MG63 (cell line): Measurements from ENCODE around the gene IMMP2L. TPM values are rescaled to one million over a fixed set of nuclear protein-coding genes. Genes with fewer than 3 reads are reported as not detected.
"Not testable (repeated sequence)": the region's sequence is repeated elsewhere in the genome, so short reads cannot be mapped to it uniquely, and the experiment has no call there.

Source experiments
- DNase-seq: peaks from one replicate; pipeline ENCODE4 v3.0.0-alpha.2; 2020
- H3K27me3 ChIP-seq: fragments of 250-450 bp; sonication (Bioruptor Pico); 2 replicates; pipeline ENCODE4 v1.5.1; 2020; ENCODE audit warnings: mild to moderate bottlenecking, moderate library complexity
- H3K36me3 ChIP-seq: fragments of 250-450 bp; sonication (Bioruptor Pico); 2 replicates; pipeline ENCODE4 v1.5.1; 2020; ENCODE audit warnings: mild to moderate bottlenecking, moderate library complexity
- H3K4me3 ChIP-seq: fragments of 250-450 bp; sonication (Bioruptor Pico); 2 replicates; pipeline ENCODE4 v1.5.1; 2020; ENCODE audit warnings: mild to moderate bottlenecking, moderate library complexity
- H3K9me3 ChIP-seq: fragments of 250-450 bp; sonication (Bioruptor Pico); 2 replicates; pipeline ENCODE4 v1.5.1; 2020; ENCODE audit warnings: mild to moderate bottlenecking, moderate library complexity
- total RNA-seq: library from RNA; depleted of rRNA; stranded (reverse); fragments of >200 nt; shearing (Covaris generic); gene quantifications from 2 replicates; pipeline ENCODE4 v1.2.3, GENCODE V29; 2014; ENCODE audit warnings: low replicate concordance

The IMMP2L gene
- total RNA-seq, 1 experiment from 2014 or later = 8.8 TPM

- H3K9me3 ChIP-seq = no peaks in the 10 kb centered on the region
- H3K36me3 ChIP-seq = no peaks in the 10 kb centered on the region
- DNase-seq = no peak
- no peak overlapping the region for H3K4me3 ChIP-seq
- H3K27me3 ChIP-seq = no peaks in the 10 kb centered on the region
Observed at GRCh38 chr7:111362506-111363054, 199.7 kb downstream of the IMMP2L start.

DNA sequence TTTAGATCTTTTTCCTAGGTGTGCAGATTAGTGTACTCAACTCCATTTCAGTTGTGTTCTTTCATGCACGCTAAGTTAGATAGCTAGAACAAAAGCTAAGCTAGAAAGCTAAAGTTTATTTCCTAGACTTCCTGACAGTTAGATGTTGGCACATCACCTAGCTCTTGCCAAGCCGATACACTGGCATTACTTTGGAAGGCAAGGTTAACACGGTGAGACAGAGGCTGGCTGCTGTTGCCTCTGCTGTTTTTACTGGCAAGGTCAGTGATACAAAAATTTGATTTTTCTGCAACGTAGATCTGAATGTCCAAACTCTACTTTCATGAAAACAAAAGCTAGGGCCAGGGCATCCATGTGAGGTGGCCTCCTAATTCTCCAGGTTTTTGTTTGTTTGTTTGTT lies 203.4 kb downstream of the IMMP2L start:
- no peaks in the 10 kb centered on the region for H3K27me3 ChIP-seq
- H3K4me3 ChIP-seq = no peak overlapping the region
- DNase-seq = no peak
- H3K36me3 ChIP-seq = no peaks in the 10 kb centered on the region
- H3K9me3 ChIP-seq = no peaks in the 10 kb centered on the region

GRCh38 chr7:111357691-111358090 lies 204.6 kb downstream of the IMMP2L start:
- DNase-seq = peak; percentile 43
- Histone ChIP-seq H3K27me3 (no peaks in the 10 kb centered on the region), H3K4me3 (no peak overlapping the region), H3K36me3 (no peaks in the 10 kb centered on the region), H3K9me3 (no peaks in the 10 kb centered on the region)

GRCh38 chr7:111356941-111357340 lies 205.4 kb downstream of the IMMP2L start:
- Histone ChIP-seq H3K9me3 (no peaks in the 10 kb centered on the region), H3K36me3 (no peaks in the 10 kb centered on the region), H3K4me3 (no peak overlapping the region), H3K27me3 (no peaks in the 10 kb centered on the region)
- no peak for DNase-seq

- no peak for DNase-seq
Observed at GRCh38 chr7:111352319-111352718, 210.0 kb downstream of the IMMP2L start.

GRCh38 chr7:111346219-111346618 lies 216.1 kb downstream of the IMMP2L start:
- Histone ChIP-seq H3K27me3 (no peaks in the 10 kb centered on the region), H3K36me3 (no peaks in the 10 kb centered on the region), H3K9me3 (peaks cover 3% of the 10 kb centered on the region; the same call in 1 of the 2 replicates), H3K4me3 (no peak overlapping the region)
- DNase-seq = no peak

More at GRCh38 chr7:111352319-111352718, 210.0 kb downstream of the IMMP2L start:
- Histone ChIP-seq H3K27me3 (no peaks in the 10 kb centered on the region), H3K4me3 (no peak overlapping the region), H3K36me3 (no peaks in the 10 kb centered on the region), H3K9me3 (no peaks in the 10 kb centered on the region)

GRCh38 chr7:111343017-111343416 lies 219.3 kb downstream of the IMMP2L start:
- no peaks in the 10 kb centered on the region for H3K36me3 ChIP-seq
- DNase-seq = no peak
- no peaks in the 10 kb centered on the region for H3K27me3 ChIP-seq
- H3K4me3 ChIP-seq = no peak overlapping the region
- H3K9me3 ChIP-seq = peaks cover 3% of the 10 kb centered on the region; the same call in 1 of the 2 replicates

- no peaks in the 10 kb centered on the region for H3K27me3 ChIP-seq
- no peaks in the 10 kb centered on the region; the same call in 1 of the 2 replicates for H3K9me3 ChIP-seq
Observed at GRCh38 chr7:111339006-111339405, 223.3 kb downstream of the IMMP2L start.

DNA sequence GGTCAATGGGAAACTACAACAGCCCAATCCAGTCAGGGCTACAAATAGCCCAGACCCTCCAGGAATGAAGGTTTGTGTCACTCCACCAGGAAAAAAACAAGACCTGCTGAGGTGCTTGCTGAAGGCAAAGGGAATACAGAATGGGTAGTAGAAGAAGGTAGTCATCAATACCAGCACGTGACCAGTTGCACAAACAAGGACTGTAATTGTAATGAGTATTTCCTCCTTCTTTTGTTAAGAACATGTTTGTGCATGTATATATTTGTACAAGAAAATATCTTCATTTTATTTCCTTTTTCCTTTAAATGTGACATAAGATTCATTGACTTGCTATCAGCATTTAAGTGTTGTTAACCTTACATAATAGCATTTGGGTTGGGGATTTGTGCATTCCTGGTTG lies 229.3 kb downstream of the IMMP2L start:
- no peak for DNase-seq
- Histone ChIP-seq H3K4me3 (no peak overlapping the region), H3K36me3 (no peaks in the 10 kb centered on the region), H3K9me3 (no peaks in the 10 kb centered on the region), H3K27me3 (no peaks in the 10 kb centered on the region)

More at GRCh38 chr7:111339006-111339405, 223.3 kb downstream of the IMMP2L start:
- Histone ChIP-seq H3K4me3 (no peak overlapping the region), H3K36me3 (no peaks in the 10 kb centered on the region)
- no peak for DNase-seq

DNA sequence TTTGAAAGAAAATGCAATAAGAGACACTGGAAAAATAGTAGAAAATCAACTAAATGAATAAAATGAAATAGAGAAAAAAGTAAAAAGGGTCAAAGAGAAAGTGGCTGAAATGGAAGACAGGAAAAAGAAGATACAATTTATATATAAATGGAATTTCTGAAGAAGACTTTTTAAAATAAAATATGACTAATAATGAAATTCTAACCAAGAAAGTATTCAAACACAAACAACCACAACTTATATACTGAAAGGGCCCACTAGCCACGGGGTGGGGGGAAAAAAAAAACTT lies 232.1 kb downstream of the IMMP2L start:
- H3K36me3 ChIP-seq = no peaks in the 10 kb centered on the region
- no peaks in the 10 kb centered on the region for H3K9me3 ChIP-seq
- DNase-seq = no peak
- H3K27me3 ChIP-seq = no peaks in the 10 kb centered on the region
- no peak overlapping the region for H3K4me3 ChIP-seq

DNA sequence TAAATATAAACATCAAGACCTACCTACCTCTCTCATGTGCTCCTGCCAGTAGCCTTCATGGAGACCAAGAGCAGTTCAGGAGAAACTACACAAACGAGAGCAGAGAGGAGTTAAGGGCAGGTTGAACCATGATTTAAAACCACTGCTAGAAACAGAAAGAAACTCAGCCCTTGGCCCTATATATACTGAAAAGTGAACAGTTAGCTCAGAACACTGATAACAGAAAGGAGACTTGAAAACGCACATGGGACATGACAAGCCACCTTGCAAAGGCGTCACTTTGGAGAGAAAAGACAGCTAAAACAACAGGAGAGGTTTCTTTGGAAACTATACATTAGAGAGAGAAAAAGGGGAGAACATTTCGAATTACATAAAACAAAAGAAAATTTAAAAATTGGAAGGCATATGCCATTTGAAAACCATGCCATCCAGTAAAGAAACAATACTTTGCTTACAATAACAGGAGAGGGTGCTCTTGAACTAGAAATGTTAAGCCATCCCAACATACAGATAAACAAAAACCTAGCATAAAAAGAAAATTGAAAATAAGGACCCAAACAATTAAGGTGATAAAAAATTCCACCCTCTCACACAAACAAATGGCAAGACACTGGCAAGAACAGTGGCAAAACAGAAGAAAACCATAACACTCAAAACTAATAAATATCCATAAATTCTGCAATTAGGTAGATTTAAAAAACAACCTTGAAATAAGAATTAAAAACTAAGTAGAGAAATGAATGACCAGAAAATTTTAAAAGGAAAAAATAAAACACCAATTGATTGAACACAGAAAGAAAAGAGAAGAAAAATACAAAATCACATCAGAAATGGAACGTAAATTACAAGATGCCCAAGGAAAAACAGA lies 232.7 kb downstream of the IMMP2L start:
- Histone ChIP-seq H3K27me3 (no peaks in the 10 kb centered on the region), H3K36me3 (no peaks in the 10 kb centered on the region), H3K4me3 (no peak overlapping the region), H3K9me3 (no peaks in the 10 kb centered on the region)
- no peak for DNase-seq

- no peaks in the 10 kb centered on the region for H3K9me3 ChIP-seq
- no peak for DNase-seq
Observed at GRCh38 chr7:111328487-111328886, 233.8 kb downstream of the IMMP2L start.

GRCh38 chr7:111324776-111325175 lies 237.5 kb downstream of the IMMP2L start:
- H3K4me3 ChIP-seq = no peak overlapping the region

More at GRCh38 chr7:111328487-111328886, 233.8 kb downstream of the IMMP2L start:
- H3K27me3 ChIP-seq = no peaks in the 10 kb centered on the region
- H3K4me3 ChIP-seq = no peak overlapping the region
- H3K36me3 ChIP-seq = no peaks in the 10 kb centered on the region

DNA sequence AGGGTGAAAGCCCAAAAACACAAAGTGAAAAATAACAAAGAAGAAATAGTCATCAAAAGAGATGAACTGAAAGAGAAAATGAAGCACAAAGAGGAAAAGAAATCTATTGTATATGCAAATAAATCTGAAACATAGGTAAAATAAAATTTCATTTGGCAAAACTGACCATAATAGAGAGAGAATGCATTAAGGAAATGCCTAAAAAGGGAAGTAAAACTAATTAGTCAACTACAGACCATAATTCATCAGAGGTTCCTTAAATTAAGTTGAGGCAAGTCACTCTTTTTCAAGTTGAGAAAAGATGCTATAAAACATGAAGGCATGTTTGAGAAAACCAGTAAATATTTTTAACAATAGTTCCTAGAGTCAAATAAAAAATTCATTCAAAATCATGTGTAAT lies 238.1 kb downstream of the IMMP2L start:
- DNase-seq = no peak
- no peak overlapping the region for H3K4me3 ChIP-seq
- no peaks in the 10 kb centered on the region for H3K36me3 ChIP-seq
- H3K27me3 ChIP-seq = no peaks in the 10 kb centered on the region
- no peaks in the 10 kb centered on the region for H3K9me3 ChIP-seq

More at GRCh38 chr7:111324776-111325175, 237.5 kb downstream of the IMMP2L start:
- H3K36me3 ChIP-seq = no peaks in the 10 kb centered on the region
- no peaks in the 10 kb centered on the region for H3K27me3 ChIP-seq
- DNase-seq = no peak
- no peaks in the 10 kb centered on the region for H3K9me3 ChIP-seq

DNA sequence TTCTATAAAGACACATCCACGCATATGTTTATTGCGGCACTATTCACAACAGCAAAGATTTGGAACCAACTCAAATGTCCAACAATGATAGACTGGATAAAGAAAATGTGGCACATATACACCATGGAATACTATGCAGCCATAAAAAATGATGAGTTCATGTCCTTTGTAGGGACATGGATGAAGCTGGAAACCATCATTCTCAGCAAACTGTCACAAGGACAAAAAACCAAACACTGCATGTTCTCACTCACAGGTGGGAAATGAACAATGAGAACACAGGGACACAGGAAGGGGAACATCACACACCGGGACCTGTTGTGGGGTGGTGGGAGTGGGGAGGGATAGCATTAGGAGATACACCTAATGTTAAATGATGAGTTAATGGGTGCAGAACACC lies 238.6 kb downstream of the IMMP2L start:
- H3K36me3 ChIP-seq, DNase-seq, H3K9me3 ChIP-seq, H3K27me3 ChIP-seq, H3K4me3 ChIP-seq: not testable (repeated sequence)

GRCh38 chr7:111320133-111320532 lies 242.2 kb downstream of the IMMP2L start:
- no peak for DNase-seq
- H3K4me3 ChIP-seq = no peak overlapping the region
- no peaks in the 10 kb centered on the region for H3K27me3 ChIP-seq
- H3K9me3 ChIP-seq = no peaks in the 10 kb centered on the region
- H3K36me3 ChIP-seq = no peaks in the 10 kb centered on the region

GRCh38 chr7:111312966-111313365 lies 249.3 kb downstream of the IMMP2L start:
- Histone ChIP-seq H3K4me3 (no peak overlapping the region), H3K9me3 (no peaks in the 10 kb centered on the region), H3K36me3 (no peaks in the 10 kb centered on the region), H3K27me3 (no peaks in the 10 kb centered on the region)
- no peak for DNase-seq

- no peak for DNase-seq
- Histone ChIP-seq H3K4me3 (no peak overlapping the region), H3K9me3 (no peaks in the 10 kb centered on the region), H3K27me3 (no peaks in the 10 kb centered on the region), H3K36me3 (no peaks in the 10 kb centered on the region)
Observed at GRCh38 chr7:111308691-111309090, 253.6 kb downstream of the IMMP2L start.
